ENCODE data around the gene KCNAB1. TPM values are rescaled to one million over a fixed set of nuclear protein-coding genes. Genes with fewer than 3 reads are reported as not detected.

Gene KCNAB1
- total and polyA plus RNA-seq, 2 donors (not counting 1 experiment from before 2014, with no cell fraction given): not detected

DNA sequence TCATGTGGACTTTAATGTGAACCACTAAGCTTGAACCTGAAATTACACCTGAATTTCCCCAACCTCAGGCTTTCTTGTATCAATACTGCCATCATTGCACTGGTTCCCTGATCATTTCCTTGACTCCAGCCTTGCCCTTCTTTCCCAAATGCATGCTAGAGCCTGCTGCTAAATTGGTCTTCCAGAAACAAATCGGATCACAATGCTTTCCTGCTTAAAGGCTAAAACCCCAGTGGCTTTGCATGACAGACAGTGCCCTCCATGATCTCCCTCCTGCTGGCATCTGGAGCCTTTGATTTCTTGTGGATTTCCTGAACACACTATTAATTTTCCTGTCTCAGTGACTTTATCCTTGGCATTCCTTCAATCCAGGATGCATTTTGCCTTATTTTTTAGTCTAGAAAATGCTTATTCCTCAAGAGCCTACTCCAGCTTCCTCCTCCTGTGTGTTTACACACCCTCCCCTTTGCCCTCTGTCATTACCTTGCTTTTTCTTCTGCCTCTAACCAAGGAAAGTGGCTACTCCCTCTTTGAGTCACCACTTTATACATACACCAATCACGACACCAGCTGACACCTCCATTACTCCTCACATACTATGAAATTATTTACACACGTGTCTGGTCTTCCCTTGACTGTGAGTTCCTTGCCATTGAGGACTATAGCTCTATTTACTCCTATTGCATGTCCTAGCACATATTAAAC is 214.6 kb downstream of the KCNAB1 start:
- Histone ChIP-seq H3K4me3 (ENCODE audit: control extremely low read depth in 1 of 5, extremely low read depth in 1 of 5, insufficient read depth in 1 of 5, low read depth in 2 of 5, low read length in 4 of 5) (no peak overlapping the region), H3K4me1 (ENCODE audit: control insufficient read depth in 2 of 2, insufficient read depth in 2 of 2, low read length in 2 of 2) (no peaks in the 10 kb centered on the region), H3K9ac (ENCODE audit: low read length) (no peak overlapping the region), H3K27me3 (replicated peaks in 1 of 4; ENCODE audit: control extremely low read depth in 1 of 4, control insufficient read depth in 3 of 4, insufficient read depth in 4 of 4, low read length in 3 of 4) (peaks cover 0 to 2% (median under 1%) of the 10 kb centered on the region in 4 experiments), H3K36me3 (replicated peaks in 1 of 2; ENCODE audit: control extremely low read depth in 1 of 2, control insufficient read depth in 1 of 2, extremely low read depth in 1 of 2, insufficient read depth in 2 of 2, low read length in 1 of 2) (no peaks in the 10 kb centered on the region), H3K27ac (ENCODE audit: low read length in 2 of 2) (no peak overlapping the region), H2AFZ (ENCODE audit: insufficient read depth, low read depth, low read length, poor library complexity, severe bottlenecking) (no peak overlapping the region), H3K4me2 (replicated peaks; ENCODE audit: low read depth, low read length, poor library complexity, severe bottlenecking) (no peak overlapping the region), H4K20me1 (ENCODE audit: control insufficient read depth, insufficient read depth, low read length, poor library complexity, severe bottlenecking) (no peaks in the 10 kb centered on the region), H3K79me2 (ENCODE audit: control insufficient read depth, insufficient read depth, low read length) (no peaks in the 10 kb centered on the region), H3K9me3 (ENCODE audit: control extremely low read depth in 1 of 3, control insufficient read depth in 2 of 3, insufficient read depth in 1 of 3, low read length in 2 of 3) (no peaks in the 10 kb centered on the region)
- Mint-ChIP-seq H3K27me3 (peaks cover 31% of the 10 kb centered on the region), H3K27ac (no peak overlapping the region), H3K4me3 (no peak overlapping the region), H3K9me3 (ENCODE audit: insufficient read depth) (no peaks in the 10 kb centered on the region), H3K4me1 (no peaks in the 10 kb centered on the region)
- CTCF ChIA-PET: interaction anchor here (1.2 kb wide), 1 partner anchor 802 kb away, joined by 3 read pairs; no protein-coding TSS in a partner anchor
- intact Hi-C loops (cut with micrococcal nuclease): no loop called here
- TF ChIP-seq, protein P1, sequence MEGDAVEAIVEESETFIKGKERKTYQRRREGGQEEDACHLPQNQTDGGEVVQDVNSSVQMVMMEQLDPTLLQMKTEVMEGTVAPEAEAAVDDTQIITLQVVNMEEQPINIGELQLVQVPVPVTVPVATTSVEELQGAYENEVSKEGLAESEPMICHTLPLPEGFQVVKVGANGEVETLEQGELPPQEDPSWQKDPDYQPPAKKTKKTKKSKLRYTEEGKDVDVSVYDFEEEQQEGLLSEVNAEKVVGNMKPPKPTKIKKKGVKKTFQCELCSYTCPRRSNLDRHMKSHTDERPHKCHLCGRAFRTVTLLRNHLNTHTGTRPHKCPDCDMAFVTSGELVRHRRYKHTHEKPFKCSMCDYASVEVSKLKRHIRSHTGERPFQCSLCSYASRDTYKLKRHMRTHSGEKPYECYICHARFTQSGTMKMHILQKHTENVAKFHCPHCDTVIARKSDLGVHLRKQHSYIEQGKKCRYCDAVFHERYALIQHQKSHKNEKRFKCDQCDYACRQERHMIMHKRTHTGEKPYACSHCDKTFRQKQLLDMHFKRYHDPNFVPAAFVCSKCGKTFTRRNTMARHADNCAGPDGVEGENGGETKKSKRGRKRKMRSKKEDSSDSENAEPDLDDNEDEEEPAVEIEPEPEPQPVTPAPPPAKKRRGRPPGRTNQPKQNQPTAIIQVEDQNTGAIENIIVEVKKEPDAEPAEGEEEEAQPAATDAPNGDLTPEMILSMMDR (IDR thresholded peaks at IDR 0.05): no peak
- no peak for TF ChIP-seq EZH2 (IDR thresholded peaks at IDR 0.05; ENCODE audit: borderline replicate concordance, insufficient read depth, low read depth, low read length, poor library complexity, severe bottlenecking)
- ATAC-seq (ENCODE audit: low read depth): no peak
- 86% methylated on average over 1 of the region's 3 CpGs for WGBS (ENCODE audit: insufficient coverage)
- POLR2A ChIA-PET: no interaction called here
- no peak for DNase-seq

DNA sequence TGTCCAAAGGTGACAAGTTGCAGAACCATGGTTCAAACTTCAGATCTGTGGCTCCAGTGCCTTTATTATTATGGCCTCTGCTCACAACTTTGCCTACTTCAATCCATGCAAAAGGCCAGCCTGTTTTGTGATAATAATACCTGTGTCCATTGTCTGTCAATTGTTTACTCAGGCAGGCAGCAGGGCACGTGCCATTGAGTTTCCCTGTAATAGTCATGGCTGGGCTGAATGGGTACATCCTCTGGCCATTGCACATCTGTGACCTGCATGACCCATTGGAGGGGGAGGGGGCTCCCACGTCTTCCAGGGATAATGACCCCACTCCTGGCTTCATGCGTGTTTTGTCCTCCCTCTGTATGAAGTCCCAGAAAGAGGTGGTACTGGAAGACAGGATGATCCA is 219.1 kb downstream of the KCNAB1 start:
- Histone ChIP-seq H3K27ac (ENCODE audit: low read length in 2 of 2) (no peak overlapping the region), H3K4me1 (ENCODE audit: control insufficient read depth in 2 of 2, insufficient read depth in 2 of 2, low read length in 2 of 2) (peaks cover 6% of the 10 kb centered on the region in 2 donors), H3K27me3 (replicated peaks in 1 of 4; ENCODE audit: control extremely low read depth in 1 of 4, control insufficient read depth in 3 of 4, insufficient read depth in 4 of 4, low read length in 3 of 4) (no peaks in the 10 kb centered on the region), H3K9me3 (ENCODE audit: control extremely low read depth in 1 of 3, control insufficient read depth in 2 of 3, insufficient read depth in 1 of 3, low read length in 2 of 3) (no peaks in the 10 kb centered on the region), H3K36me3 (replicated peaks in 1 of 2; ENCODE audit: control extremely low read depth in 1 of 2, control insufficient read depth in 1 of 2, extremely low read depth in 1 of 2, insufficient read depth in 2 of 2, low read length in 1 of 2) (no peaks in the 10 kb centered on the region), H3K4me2 (replicated peaks; ENCODE audit: low read depth, low read length, poor library complexity, severe bottlenecking) (no peak overlapping the region), H3K79me2 (ENCODE audit: control insufficient read depth, insufficient read depth, low read length) (no peaks in the 10 kb centered on the region), H4K20me1 (ENCODE audit: control insufficient read depth, insufficient read depth, low read length, poor library complexity, severe bottlenecking) (no peaks in the 10 kb centered on the region), H3K9ac (ENCODE audit: low read length) (no peak overlapping the region), H3K4me3 (ENCODE audit: control extremely low read depth in 1 of 5, extremely low read depth in 1 of 5, insufficient read depth in 1 of 5, low read depth in 2 of 5, low read length in 4 of 5) (no peak overlapping the region), H2AFZ (ENCODE audit: insufficient read depth, low read depth, low read length, poor library complexity, severe bottlenecking) (no peak overlapping the region)
- no peak for ATAC-seq (ENCODE audit: low read depth)
- TF ChIP-seq, protein P1 (IDR thresholded peaks at IDR 0.05): no peak
- TF ChIP-seq EZH2 (IDR thresholded peaks at IDR 0.05; ENCODE audit: borderline replicate concordance, insufficient read depth, low read depth, low read length, poor library complexity, severe bottlenecking): no peak
- H3K9me3 Mint-ChIP-seq (ENCODE audit: insufficient read depth): no peaks in the 10 kb centered on the region
- intact Hi-C loops (cut with micrococcal nuclease): no loop called here
- no peak for DNase-seq
- peaks cover 5% of the 10 kb centered on the region for H3K4me1 Mint-ChIP-seq
- ChIA-PET CTCF (no interaction called here), POLR2A (no interaction called here)
- 82% methylated on average over 1 of the region's 3 CpGs for WGBS (ENCODE audit: insufficient coverage)
- peaks cover 39% of the 10 kb centered on the region for H3K27me3 Mint-ChIP-seq
- H3K4me3 Mint-ChIP-seq: no peak overlapping the region
- H3K27ac Mint-ChIP-seq: no peak overlapping the region

Data from B cell (primary cell).